ENCODE data around the gene RCVRN. TPM values are rescaled to one million over a fixed set of nuclear protein-coding genes. Genes with fewer than 3 reads are reported as not detected.
"Not testable (repeated sequence)": the region's sequence is repeated elsewhere in the genome, so short reads cannot be mapped to it uniquely, and the experiment has no call there.

RCVRN gene
- polyA plus RNA-seq, 1 donor, result not detected

DNA sequence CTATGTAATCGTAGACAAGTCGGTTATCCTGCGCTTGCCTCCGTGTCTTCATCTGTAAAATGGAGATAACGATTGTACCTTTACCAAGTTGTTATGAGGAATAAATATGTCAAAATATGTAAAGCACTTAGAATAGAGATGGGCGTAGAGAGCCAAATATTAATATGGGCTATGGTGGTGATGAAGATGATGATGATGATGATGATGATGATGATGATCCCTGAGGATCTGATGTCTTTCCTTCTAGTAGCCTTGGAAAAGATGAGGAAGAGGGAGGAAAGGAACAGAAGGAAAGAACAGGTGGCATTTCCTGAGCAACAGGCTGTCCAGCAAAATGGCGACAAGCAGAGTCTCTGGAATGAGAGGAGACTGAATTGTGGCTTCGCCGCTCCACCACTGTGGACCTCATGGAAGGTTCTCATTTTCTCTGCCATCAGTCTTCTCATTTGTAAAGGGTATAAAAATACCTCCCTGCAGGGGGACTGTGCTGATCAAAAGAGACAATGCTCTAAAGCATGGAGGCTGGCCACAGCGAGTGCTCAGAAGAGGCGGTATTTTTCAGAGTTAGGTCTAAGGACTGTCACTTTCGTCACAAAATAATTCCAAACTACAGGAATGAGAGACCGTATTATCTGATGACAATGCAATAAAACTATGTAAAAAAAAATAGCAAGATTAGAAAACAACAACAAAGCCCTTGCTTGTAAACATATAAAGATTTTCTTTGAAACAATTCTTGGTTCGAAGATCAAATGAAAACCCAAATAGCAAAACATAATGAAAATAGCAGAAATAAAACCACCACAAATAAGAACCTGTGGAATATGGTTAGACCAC lies 17.2 kb upstream of the RCVRN start:
- DNase-seq, result no peak

DNA sequence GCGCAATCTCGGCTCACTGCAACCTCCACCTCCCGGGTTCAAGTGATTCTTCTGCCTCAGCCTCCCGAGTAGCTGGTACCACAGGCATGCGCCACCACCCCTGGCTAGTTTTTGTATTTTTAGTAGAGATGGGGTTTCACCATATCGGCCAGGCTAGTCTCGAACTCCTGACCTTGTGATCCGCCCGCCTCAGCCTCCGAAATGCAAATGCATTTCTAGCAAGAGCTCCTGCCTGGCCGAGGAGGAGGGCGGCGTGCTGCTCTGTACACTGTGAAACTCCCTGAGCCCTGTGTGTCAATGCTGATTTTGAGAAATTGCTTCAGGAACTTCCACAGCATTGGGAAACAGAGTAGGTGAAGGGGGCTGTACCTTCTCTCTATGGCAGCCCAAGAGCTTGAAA lies 16.1 kb upstream of the RCVRN start:
- DNase-seq, result not testable (repeated sequence)

DNA sequence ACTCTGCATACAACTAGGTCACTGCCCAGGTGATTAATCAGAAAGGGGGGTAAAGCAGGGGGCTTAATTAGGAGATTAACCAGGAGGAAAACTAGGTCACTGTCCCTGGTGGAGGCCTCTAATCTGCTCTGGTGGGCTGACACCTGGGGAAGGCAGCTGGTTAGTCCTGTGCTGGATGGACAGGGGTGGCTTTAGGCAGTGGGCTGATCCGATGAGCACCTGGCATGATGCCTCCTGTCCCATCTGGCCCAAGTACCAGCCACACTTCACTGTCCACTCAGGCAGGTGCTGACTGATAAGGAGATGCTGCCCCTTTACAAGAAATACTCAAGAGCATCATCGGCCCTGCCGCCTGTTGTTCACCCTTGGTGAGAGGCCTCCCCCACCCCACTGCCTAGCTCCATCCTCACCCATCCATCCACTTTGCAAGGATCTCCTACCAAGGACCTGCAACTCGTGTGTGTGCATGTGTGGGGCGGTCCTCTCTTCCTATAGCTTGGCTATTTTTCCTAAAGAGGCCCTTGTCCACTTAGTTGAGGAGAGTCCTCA lies 13.8 kb upstream of the RCVRN start:
- no peak for DNase-seq

DNA sequence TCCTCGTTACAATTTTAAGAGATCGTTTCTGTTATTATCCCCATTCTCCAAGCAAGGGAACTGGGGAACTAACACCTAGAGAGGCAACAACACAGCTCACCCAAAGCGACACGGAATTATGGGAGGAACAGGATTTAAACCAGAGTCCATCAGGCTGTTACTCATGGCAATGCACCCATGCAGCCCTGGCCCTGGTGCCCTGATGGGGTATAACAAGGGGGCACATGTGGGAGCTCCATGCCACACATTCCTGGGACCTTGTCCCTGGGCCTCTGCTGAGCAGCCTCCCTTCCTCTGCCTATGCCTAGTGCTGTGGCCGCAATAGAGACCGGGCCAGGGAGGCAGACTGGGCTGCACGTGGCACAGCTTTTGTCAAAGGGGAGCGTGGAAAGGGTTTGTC lies 13.3 kb upstream of the RCVRN start:
- DNase-seq, result no peak

DNA sequence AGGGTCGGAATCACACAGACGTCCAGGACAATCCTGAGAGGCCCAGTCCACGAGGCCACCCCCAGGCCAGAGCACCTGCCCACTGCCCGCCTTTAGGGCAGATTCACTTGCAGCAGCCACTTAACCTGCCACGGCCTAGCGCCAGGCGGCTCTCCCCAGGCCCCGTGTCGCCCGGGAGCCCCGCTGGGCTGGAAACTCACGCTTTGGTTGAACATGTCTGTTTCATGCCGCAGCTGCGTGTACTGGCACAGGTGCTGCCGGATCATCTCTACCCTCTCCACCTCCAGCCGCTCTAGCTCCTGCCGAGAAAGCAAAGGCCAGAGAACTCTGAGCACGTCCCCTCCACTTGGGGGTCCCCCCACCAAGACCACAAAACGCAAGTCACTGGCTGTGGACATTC lies 12.7 kb upstream of the RCVRN start:
- no peak for DNase-seq

DNA sequence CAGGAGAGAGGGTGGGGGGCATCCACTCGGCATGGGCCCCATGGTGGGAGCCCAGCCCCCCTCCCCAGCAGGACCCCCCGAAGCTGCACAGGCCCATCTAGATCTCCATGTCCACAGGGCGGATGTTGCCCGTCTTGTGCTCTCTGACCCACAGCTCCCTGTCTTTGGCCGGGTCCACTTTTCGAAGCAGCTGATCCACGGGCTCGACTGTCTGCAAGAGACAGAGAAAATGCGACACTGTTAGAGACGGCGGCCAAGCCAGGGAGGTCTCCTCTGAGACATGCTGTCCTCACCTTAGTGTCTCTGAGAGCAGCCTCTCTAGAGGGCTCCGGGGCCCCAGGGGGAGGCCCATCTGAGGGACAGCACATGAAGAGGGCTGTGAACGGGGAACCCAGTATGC lies 12.1 kb upstream of the RCVRN start:
- DNase-seq, result no peak

DNA sequence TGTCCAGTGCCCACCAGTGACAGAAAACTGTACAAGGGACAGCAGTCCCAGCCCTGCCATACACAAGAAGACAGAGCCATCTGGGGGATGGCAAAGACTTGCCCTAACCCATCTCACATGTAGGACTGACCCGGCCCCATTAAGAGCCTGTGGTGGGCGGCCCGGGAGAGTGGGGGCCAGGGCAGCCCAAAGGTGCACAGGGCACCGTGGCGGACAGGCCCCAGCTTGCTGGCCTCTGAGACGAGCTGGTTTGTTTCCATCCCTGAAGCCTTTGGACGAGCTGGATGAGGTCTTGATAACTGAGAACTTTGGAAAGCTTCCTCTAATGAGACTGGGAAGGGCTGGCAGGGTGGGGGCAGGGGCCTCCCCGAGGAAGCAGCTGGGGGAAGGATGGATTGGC lies 11.0 kb upstream of the RCVRN start:
- no peak for DNase-seq

DNA sequence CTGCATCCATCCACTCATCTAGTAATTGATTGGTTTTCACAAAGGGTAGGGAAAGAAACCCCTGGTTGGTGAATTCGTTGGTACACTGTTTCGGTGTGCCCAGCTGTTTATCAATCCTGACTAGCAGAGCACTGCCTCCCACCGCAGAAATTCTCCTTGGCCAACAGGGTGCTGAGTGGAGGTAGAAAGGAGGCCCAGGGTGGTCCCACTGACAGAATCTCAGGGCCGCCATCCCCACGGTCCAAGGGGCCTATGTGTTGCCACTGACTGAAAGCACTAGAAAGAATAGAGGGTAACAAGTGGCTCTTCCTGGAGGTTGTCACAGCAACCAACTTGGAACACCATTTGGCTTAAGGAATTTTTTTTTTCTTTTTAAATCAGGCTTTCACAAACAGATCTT lies 8.4 kb upstream of the RCVRN start:
- no peak for DNase-seq

DNA sequence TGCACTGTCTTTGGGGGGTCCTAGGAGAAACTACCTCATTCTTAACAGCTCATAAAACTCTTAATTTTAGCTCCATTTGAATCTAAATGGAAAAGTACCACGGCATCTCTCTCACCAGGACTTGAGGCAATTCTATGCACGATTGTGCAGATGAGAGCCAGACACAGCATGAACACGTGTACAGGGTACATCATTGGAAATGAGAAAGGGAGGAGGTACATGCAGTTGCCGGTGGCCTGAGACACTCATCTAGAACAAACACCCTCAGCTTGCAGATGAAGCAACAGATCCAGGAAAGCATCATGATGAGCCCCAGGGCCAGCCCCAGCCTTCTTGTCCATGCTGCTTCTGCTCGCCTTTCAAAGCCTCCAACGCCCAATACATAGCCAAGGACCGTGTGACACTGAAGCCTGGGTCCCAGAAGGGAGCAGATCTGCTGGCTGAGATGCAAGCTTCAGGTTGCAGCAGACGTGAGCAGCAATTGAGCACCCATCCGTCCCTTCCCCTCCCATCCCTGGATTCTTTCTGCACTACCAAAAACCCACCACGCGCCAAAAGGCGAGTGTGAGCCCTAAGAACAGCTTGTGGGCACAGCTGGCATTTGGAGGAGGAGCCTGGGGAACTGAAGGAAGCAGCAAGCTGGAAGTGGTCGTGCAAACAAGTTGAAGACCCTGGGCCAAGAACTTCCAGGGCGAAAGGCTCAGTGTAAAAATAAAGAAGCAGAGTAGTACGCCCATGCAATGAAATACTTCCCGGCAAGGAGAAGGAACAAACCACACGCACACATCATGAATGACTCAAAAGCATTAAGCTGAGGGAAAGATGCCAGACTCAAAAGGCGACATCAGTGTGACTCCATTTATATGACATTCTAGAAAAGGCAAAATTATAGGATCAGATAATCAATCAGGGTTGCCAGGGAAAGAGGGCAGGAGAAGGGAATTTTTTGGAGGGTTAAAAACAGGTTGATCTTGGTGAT lies 7.3 kb upstream of the RCVRN start:
- no peak for DNase-seq

DNA sequence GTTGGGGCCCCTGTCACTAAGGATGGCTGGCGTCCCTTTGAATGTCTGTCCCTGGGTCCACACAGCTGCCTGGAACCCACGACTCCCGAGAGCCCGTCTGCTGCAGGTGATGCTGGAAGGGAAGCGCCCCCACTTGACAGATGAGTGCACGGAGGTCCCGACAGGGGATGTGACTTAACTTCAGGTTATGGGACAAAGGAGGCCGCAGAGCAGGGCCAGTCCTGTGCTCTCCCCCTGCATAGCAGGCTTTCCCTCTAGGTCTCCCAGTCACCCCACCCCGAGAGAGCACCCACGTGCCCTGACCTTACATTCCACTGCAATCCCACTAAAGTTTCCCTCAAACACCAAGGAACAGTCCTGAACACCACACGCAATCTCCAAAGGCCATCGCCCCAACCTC lies 6.0 kb upstream of the RCVRN start:
- no peak for DNase-seq

DNA sequence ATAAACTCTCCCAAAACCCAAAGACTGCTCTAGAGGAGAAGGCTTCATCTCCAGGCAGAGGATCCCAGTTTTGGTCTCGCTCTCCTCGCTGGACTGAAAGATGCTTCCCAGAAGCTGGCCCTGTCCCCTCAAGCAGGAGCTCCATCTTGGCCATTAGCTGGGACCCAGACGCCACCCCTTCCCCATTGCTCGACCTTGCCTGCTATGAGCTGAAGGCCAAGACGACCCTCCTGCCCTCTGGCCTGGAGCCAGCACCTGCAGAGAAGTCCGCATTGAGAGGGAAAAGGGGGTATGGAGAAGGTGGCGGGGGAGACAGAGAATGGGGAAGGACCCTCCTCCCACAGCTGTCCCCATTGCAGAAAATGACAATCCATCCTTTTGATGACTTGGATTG lies 3.6 kb upstream of the RCVRN start:
- no peak for DNase-seq

DNA sequence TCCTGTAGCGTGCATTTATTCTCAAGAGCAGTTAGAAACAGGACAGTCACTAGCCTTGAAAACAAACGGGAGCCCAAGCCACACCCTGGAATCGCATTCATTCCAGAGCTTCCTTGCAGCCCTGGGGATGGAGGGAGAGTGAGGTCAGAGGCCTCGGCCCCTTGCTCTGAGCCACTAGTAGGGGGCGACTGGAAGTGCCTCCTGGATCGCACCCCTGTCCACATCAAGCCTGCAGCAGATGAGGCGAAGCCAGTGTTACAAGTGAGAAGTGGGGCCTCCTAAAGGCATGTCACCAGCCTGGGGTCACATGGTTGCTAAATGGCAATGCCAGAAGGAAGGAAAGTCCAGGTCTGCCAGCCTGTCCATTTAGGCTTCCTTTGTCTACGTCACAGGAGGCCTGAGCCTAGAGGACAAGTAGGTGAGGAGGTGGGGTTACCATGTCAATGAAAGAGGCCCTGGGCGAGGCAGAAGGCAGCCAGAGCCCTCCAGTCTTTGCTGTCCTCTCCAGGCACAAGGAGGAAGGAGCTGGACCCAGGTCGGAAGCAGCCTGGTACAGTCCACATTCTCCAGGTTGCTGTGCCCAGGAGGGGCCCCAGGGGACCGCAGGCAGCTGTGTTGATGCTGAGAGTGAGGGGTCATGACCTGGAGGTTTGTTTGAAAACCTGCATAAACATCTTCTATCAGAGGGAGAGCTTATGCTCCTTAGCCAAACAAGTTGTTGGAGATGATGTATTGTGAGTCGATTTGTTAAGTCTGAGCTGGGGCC lies 3.0 kb upstream of the RCVRN start:
- DNase-seq, result no peak

DNA sequence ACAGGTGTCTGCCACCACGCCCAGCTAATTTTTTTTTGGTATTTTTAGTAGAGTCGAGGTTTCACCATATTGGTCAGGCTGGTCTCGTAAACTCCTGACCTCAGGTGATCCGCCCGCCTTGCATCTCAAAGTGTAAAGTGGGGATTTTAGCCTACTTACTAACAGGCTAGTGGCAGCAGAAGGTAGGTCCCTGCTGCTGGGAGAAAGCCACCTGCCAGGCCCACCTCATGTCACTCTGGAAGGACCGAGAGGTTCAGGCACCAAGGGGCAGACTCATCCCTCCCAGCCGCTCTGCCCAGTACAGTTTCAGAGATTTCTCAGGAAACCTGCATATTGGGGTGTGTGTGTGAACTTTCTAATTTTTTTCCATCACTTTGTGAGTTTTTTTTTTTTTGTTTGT lies 2.1 kb upstream of the RCVRN start:
- DNase-seq, result no peak

DNA sequence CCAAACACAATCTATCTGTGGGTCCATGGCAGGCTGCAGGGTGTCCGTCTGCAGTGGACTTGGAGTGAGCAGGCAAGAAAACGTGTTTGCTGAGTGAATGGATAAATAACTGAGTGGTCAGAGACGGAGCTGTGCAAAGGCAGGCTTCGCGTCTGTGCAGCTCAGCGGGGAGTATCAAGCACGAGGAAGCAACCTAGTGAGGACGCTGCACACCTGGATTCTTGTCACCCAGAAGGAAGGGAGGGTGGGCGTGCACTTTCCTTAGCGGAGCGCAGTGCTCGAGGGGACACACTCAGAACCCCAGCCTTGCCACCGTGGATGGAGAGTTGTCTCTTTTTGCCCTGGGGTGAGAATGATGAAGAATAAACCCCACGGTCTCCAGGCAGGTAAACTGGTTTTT lies 1.5 kb upstream of the RCVRN start:
- no peak for DNase-seq

DNA sequence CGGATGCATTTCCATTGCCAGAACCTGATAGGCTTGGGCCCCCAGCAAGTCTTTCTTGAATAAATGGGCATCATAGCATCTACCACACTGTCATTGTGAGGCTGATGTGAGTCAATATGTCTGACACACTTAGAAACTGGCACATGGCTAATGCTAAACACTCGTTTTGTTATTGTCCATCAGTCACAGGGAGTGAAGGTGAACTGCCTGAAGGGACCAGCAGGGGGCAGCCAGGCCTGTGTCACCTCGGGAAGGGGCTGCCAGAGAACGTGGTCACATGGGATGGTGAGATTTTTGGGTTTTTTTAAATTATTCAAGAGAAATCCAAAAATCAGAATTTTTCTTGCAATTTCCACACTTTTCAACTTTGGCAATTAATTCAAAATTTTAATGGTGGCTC lies 831 bp upstream of the RCVRN start:
- DNase-seq, result no peak

DNA sequence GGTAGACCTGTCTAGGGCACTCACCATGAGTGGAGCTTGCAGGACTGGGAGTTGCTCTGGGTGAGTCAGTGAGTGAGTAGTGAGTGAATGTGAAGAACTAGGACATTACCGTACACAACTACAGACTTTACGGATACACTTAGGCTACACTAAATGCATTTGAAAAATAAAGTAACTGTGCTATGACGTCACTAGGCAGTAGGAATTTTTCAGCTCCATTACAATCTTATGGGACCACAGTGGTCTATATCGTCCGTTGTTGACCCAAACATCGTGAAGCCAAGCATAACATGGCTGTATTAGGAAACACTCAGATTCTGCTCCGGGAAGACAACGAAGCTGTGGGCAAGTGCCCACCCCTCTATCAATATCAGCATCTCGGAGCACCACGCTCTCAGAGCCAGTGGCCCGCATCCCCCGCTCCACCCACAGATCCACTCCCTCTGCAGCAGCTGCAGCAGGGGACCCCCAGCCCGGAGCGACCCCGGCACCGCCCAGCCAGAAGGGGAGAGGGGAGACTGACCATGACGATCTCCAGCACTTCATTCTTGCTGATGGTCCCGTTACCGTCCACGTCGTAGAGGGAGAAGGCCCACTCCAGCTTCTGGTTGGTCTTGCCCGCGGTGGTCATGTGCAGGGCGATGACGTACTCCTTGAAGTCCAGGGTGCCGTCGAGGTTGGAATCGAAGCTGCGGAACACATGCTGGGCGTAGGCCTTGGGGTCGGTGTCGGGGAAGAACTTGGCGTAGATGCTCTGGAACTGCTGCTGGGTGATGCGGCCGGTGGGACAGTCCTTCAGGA lies 594 bp downstream of the RCVRN start:
- no peak for DNase-seq

DNA sequence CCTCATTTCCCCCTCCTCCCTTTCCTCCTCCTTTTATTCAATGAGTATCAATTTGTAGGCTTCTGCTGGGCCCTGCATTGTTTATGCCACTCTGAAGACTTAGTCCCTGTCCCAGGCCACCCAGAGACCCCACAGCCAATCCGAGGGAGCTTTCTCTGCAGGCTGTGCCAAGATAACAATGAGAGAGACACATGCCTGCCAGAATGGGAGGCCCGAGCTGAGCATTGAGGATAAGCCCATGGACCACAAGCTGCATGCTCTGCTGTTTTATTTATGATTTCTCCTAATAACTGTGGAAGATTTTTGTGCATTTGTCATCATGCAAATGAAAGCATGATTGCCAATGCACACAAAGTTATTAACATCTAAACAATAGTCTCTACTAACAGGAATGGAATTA lies 3.0 kb downstream of the RCVRN start:
- DNase-seq, result no peak

DNA sequence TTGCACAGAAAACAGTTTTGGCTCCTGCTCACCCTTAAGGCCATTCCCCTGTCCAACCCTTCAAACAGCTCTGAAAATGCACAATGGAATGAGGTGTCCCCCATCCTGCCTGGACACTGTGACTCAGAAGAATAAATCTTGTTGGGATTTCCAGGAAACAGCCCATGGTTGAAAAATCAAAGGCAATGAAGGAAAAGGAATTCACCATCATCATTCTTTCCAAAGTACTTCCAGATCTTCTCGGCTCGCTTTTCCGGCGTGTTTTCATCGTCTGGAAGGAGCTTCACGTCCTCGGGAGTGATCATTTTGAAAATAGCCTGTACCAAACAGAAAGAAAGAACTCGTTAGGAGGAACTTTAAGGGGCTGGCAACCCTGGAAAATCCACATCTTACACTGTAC lies 4.3 kb downstream of the RCVRN start:
- DNase-seq, result no peak

DNA sequence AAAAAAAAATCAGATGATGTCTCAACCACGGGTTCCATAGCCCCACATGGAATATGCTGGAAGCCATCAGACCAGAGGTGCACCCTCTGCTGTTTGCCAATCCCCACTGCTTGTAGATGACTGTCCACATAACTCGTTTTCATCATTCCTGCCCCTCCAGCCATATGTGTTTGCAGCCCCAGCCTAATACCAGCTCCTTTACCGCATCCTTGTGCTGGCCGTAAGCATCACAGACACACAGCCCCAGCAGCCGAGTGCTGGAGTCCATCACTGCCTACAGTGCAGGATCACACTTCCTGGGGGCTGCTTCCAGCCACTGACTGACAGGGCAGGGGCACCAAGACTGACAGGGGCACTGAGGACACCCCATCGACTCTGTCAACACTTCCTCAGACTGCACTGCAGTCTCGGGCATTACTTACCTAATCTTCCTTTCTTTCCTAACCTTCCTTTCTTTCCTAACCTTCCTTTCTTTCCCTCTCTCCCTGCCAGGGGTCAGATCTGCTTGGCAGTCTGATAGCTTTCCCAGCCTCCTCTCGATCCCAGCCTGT lies 5.0 kb downstream of the RCVRN start:
- no peak for DNase-seq

DNA sequence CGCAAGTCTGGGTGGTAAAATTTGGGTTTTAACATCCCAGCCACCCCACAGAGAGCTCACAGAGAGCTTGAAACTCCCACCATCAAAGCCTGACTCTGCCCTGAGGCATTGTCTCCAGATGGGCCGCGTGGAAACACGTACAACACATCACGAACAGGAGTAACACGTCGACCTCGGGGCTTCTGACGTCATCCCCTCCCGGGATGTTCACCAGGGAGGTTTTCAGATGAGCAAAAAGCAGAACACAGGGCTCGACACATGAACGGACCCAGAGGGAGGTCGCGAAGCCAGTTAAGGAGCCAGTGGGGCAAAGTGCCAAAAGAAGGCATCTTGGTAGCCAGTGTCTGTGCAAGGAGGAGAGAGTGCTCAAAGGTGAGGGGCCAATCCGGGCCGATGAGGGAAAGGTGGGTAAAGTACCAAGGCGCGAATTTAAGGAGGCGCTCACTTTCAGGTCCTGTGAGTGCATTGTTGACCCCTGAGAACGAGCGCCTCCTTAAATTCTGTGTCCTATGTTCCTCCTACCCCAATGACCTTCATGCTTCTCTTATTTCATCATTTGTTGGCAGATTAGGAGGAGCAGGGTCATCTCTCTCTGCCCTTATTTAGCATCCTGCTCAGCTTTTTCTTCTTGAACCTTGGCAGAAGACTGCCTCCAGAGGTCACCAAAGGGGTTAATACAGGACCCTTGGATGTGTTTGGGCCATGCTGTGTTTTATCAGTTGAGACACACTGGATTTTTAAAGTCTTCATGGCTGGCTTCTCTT lies 5.6 kb downstream of the RCVRN start:
- no peak for DNase-seq

Data from left kidney (tissue), 2 donors.